GM19452 (cell line): ENCODE measurements around the gene SLC4A2.

Experiments used
- ATAC-seq: cut with Tn5 transposase; IDR thresholded peaks from one replicate; pipeline ENCODE4 v1.9.1; 2021; ENCODE audit not compliant: unreplicated experiment

The SLC4A2 gene

GRCh38 chr7:151062399-151063211 lies 3.2 kb downstream of the SLC4A2 start:
- ATAC-seq, result no peak

GRCh38 chr7:151063212-151063561 lies 3.8 kb downstream of the SLC4A2 start:
- ATAC-seq, result no peak

GRCh38 chr7:151064454-151064853 lies 5.1 kb downstream of the SLC4A2 start:
- no peak for ATAC-seq

- ATAC-seq, result no peak
These were observed 5.6 kb downstream of the SLC4A2 start for GRCh38 chr7:151064993-151065392.

- ATAC-seq, result no peak
These were observed 6.1 kb downstream of the SLC4A2 start for GRCh38 chr7:151065516-151065915.

GRCh38 chr7:151066273-151066974 lies 7.0 kb downstream of the SLC4A2 start:
- ATAC-seq, result no peak

GRCh38 chr7:151068069-151068773 lies 8.8 kb downstream of the SLC4A2 start:
- ATAC-seq, result no peak

GRCh38 chr7:151069841-151070573 lies 10.6 kb downstream of the SLC4A2 start:
- no peak for ATAC-seq

GRCh38 chr7:151070574-151070960 lies 11.2 kb downstream of the SLC4A2 start:
- ATAC-seq, result no peak

GRCh38 chr7:151071032-151071866 lies 11.9 kb downstream of the SLC4A2 start:
- ATAC-seq, result no peak

- no peak for ATAC-seq
These were observed 14.6 kb downstream of the SLC4A2 start for GRCh38 chr7:151073990-151074389.

- ATAC-seq, result no peak
These were observed 15.7 kb downstream of the SLC4A2 start for GRCh38 chr7:151074817-151075661.

- no peak for ATAC-seq
These were observed 16.2 kb downstream of the SLC4A2 start for GRCh38 chr7:151075662-151075971.

GRCh38 chr7:151075978-151076426 lies 16.6 kb downstream of the SLC4A2 start:
- no peak for ATAC-seq

GRCh38 chr7:151076863-151077704 lies 17.7 kb downstream of the SLC4A2 start:
- ATAC-seq, result no peak

GRCh38 chr7:151077705-151078232 lies 18.4 kb downstream of the SLC4A2 start:
- no peak for ATAC-seq

- no peak for ATAC-seq
These were observed 19.0 kb downstream of the SLC4A2 start for GRCh38 chr7:151078233-151079040.
